K562 (cell line): ENCODE results near the gene PARD3B. TPM values are rescaled to one million over a fixed set of nuclear protein-coding genes. Genes with fewer than 3 reads are reported as not detected.
A peak's percentile ranks its signal among the peaks of the same experiment; 100 is the strongest.

Source experiments
- ATAC-seq: fragments of 200-7000 bp; cut with Tn5 transposase; 3 replicates; pipeline ENCODE4 v1.9.1; 2020; ENCODE audit warnings: moderate library complexity
- BruUV-seq: library from RNA; stranded (reverse); fragments of 400-500 nt; replicated peaks from 2 replicates; lab custom pipeline; 2021; lab: Mats Ljungman, UMichigan
- CTCF ChIA-PET: fragments of 300-600 bp; formaldehyde crosslinking; extraction: SDS; loops from one replicate; lab custom pipeline; 2021; ENCODE audit warnings: low intra/inter-chr PET ratio; lab: Yijun Ruan, JAX
- POLR2A ChIA-PET: fragments of 300-600, 350-650 bp; sonication (Branson Sonifier 250); formaldehyde crosslinking; extraction: SDS; loops from one replicate; lab custom pipeline; 2021; ENCODE audit warnings: antibody characterized with exemption, inconsistent platforms; lab: Yijun Ruan, JAX
- DNase-seq, 4 experiments: peaks; one replicate each; pipeline versions ENCODE4 v3.0.0 to v3.0.0-alpha.2; 2011 to 2018; ENCODE audit warnings: low spot score in 3 of 4, mixed read lengths in 3 of 4; ENCODE audit errors: extremely low read depth in 1 of 4
- FAIRE-seq: peaks from 2 replicates; lab custom pipeline; 2011; peaks lifted over from hg19 to GRCh38; lab: Jason Lieb, UNC
- H2AFZ ChIP-seq: 2 replicates; pipeline ENCODE4 v1.6.0; 2011; ENCODE audit warnings: low read depth, low read length, control low read depth, inconsistent platforms
- H3K27ac ChIP-seq: fragments of 200-600 bp; 3 replicates; pipeline ENCODE4 v1.8.0; 2011; ENCODE audit warnings: low read depth, mild to moderate bottlenecking, control low read depth, inconsistent platforms, low read length, moderate library complexity, mixed read lengths; ENCODE audit errors: extremely low read depth
- H3K27me3 ChIP-seq, 2 experiments: fragments of 300-600 bp in 1 of 2; 2 replicates in 1 of 2; 3 replicates in 1 of 2; pipeline versions ENCODE4 v1.6.0 to v1.8.0; 2011; ENCODE audit warnings: inconsistent platforms in 2 of 2, low read length in 2 of 2, mild to moderate bottlenecking in 1 of 2, mixed read lengths in 1 of 2, moderate library complexity in 1 of 2; ENCODE audit not compliant: control insufficient read depth in 2 of 2, insufficient read depth in 2 of 2
- H3K36me3 ChIP-seq: fragments of 300-600 bp; 3 replicates; pipeline ENCODE4 v1.8.0; 2011; ENCODE audit warnings: mild to moderate bottlenecking, low read length, inconsistent platforms; ENCODE audit not compliant: control insufficient read depth, insufficient read depth
- H3K4me1 ChIP-seq, 2 experiments: fragments of 200-600 bp in 1 of 2; replicated peaks in 1 of 2; 2 replicates in 1 of 2; 3 replicates in 1 of 2; pipeline versions ENCODE4 v1.5.1 to v1.8.0; 2011; ENCODE audit warnings: inconsistent platforms in 2 of 2, low read length in 2 of 2, mild to moderate bottlenecking in 1 of 2, mixed read lengths in 1 of 2, moderate library complexity in 1 of 2; ENCODE audit not compliant: control insufficient read depth in 2 of 2, insufficient read depth in 2 of 2
- H3K4me2 ChIP-seq: 2 replicates; pipeline ENCODE4 v1.6.1; 2011; ENCODE audit warnings: low read length, control low read depth, inconsistent platforms, mixed read lengths; ENCODE audit not compliant: insufficient read depth
- H3K4me3 ChIP-seq: fragments of 200-600 bp; sonication (generic), shearing (Covaris generic); 2 replicates; pipeline ENCODE4 v1.5.1; 2016; ENCODE audit warnings: control low read depth, inconsistent platforms
- H3K79me2 ChIP-seq: fragments of 200-600 bp; 3 replicates; pipeline ENCODE4 v1.8.0; 2011; ENCODE audit warnings: low read length, inconsistent platforms; ENCODE audit not compliant: control insufficient read depth, insufficient read depth
- H3K9ac ChIP-seq, 2 experiments: 2 replicates each; pipeline versions ENCODE4 v1.6.0 to v1.6.1; 2011; ENCODE audit warnings: low read depth in 2 of 2, low read length in 2 of 2, control low read depth in 1 of 2, inconsistent platforms in 1 of 2, mild to moderate bottlenecking in 1 of 2, mixed read lengths in 1 of 2; ENCODE audit not compliant: insufficient read depth in 1 of 2
- H3K9me1 ChIP-seq: one replicate; pipeline ENCODE4 v1.6.0; 2011; ENCODE audit warnings: inconsistent platforms, mild to moderate bottlenecking, low read length, moderate library complexity; ENCODE audit not compliant: control insufficient read depth, insufficient read depth
- H3K9me3 ChIP-seq: replicated peaks from 2 replicates; pipeline ENCODE4 v1.5.1; 2011; ENCODE audit warnings: low read depth, low read length, inconsistent platforms; ENCODE audit not compliant: control insufficient read depth, insufficient read depth
- H4K20me1 ChIP-seq: replicated peaks from 2 replicates; pipeline ENCODE4 v1.6.1; 2011; ENCODE audit warnings: low read length, inconsistent platforms, mixed read lengths; ENCODE audit not compliant: control insufficient read depth, insufficient read depth
- CBX3 ChIP-seq, 2 experiments: IDR thresholded peaks; 1 replicate in 1 of 2; 2 replicates in 1 of 2; pipeline ENCODE4 v1.6.1; 2012; ENCODE audit warnings: inconsistent platforms in 2 of 2, low read length in 2 of 2, borderline replicate concordance in 1 of 2, control low read depth in 1 of 2
- ESRRB ChIP-seq: fragments of 250-450 bp; sonication (Bioruptor Pico); IDR thresholded peaks from 2 replicates; pipeline ENCODE4 v1.5.0; 2020; ENCODE audit warnings: mild to moderate bottlenecking, moderate library complexity, borderline replicate concordance
- ETS1 ChIP-seq: conservative IDR thresholded peaks from 2 replicates; pipeline ENCODE4 v1.6.1; 2011; ENCODE audit warnings: low read depth, mild to moderate bottlenecking, low read length; ENCODE audit not compliant: control insufficient read depth
- FUS ChIP-seq: fragments of 200-400 bp; formaldehyde crosslinking; optimal IDR thresholded peaks from 2 replicates; pipeline ENCODE3; 2017; ENCODE audit warnings: low read depth, low read length
- IRF2 ChIP-seq: sonication (generic); formaldehyde crosslinking; IDR thresholded peaks from 2 replicates; pipeline ENCODE4 v1.8.1; 2022; ENCODE audit warnings: mild to moderate bottlenecking, missing genetic modification reagents
- NCOA4 ChIP-seq: fragments of 450-650 bp; IDR thresholded peaks from 2 replicates; pipeline ENCODE4 v1.6.1; 2018; ENCODE audit warnings: mild to moderate bottlenecking; ENCODE audit not compliant: partially characterized antibody
- PCBP1 ChIP-seq: fragments of 200-400 bp; formaldehyde crosslinking; IDR thresholded peaks from 2 replicates; pipeline ENCODE4 v1.6.1; 2018; ENCODE audit warnings: mild to moderate bottlenecking, low read depth, low read length; ENCODE audit not compliant: poor library complexity, severe bottlenecking
- PYGO2 ChIP-seq: fragments of 450-650 bp; IDR thresholded peaks from 2 replicates; pipeline ENCODE4 v1.6.1; 2016; ENCODE audit warnings: mild to moderate bottlenecking, missing genetic modification characterization, moderate library complexity, missing compliant biosample characterization
- RAD21 ChIP-seq, 2 experiments: fragments of 250-450 bp in 1 of 2; fragments of 450-650 bp in 1 of 2; sonication (Bioruptor Pico) in 1 of 2; formaldehyde crosslinking in 1 of 2; IDR thresholded peaks in 1 of 2; conservative IDR thresholded peaks in 1 of 2; 2 replicates each; pipeline versions ENCODE4 v1.4.0 to v1.8.0; 2020 to 2022; ENCODE audit warnings: mild to moderate bottlenecking in 2 of 2, moderate library complexity in 1 of 2
- RUNX1 ChIP-seq: sonication (generic); IDR thresholded peaks from 2 replicates; pipeline ENCODE4 v1.6.1; 2016; ENCODE audit warnings: antibody characterized with exemption, low read depth
- SAP30 ChIP-seq: fragments of 200-600 bp; sonication (generic); IDR thresholded peaks from 2 replicates; pipeline ENCODE4 v1.6.1; 2012; ENCODE audit warnings: borderline replicate concordance, low read depth, mild to moderate bottlenecking, moderate library complexity, low read length, control low read depth, inconsistent platforms; ENCODE audit not compliant: insufficient read depth, poor library complexity, severe bottlenecking
- SMARCB1 ChIP-seq: IDR thresholded peaks from 2 replicates; pipeline ENCODE4 v1.6.1; 2011; ENCODE audit warnings: improper control_type of control experiment, low read depth; ENCODE audit not compliant: insufficient read length
- SRSF9 ChIP-seq: fragments of 200-400 bp; formaldehyde crosslinking; IDR thresholded peaks from 2 replicates; pipeline ENCODE4 v1.6.1; 2017; ENCODE audit warnings: low read depth, low read length, borderline replicate concordance
- ZNF408 ChIP-seq: fragments of 250-450 bp; sonication (Bioruptor Pico); IDR thresholded peaks from 2 replicates; pipeline ENCODE4 v1.4.0; 2020; ENCODE audit warnings: low read depth, mild to moderate bottlenecking, moderate library complexity
- ZNF589 ChIP-seq: fragments of 200-800 bp; sonication (Bioruptor generic); IDR thresholded peaks from 2 replicates; pipeline ENCODE4 v1.6.1; 2016; ENCODE audit warnings: low read depth, missing genetic modification characterization, missing compliant biosample characterization
- WGBS: fragments of 100-300 bp; shearing (Covaris generic); methylation state at CpG from one replicate; pipeline ENCODE4 v1.1.6; 2016; ENCODE audit warnings: low coverage, mixed read lengths; ENCODE audit not compliant: insufficient coverage; ENCODE audit errors: missing lambda C conversion rate; 5-methylcytosine and 5-hydroxymethylcytosine counted together
- in situ Hi-C: fragments of 300-500 bp; cut with MboI; formaldehyde crosslinking; loops from 4 replicates; pipeline ENCODE4 v1.15.0; 2018; ENCODE audit warnings: inconsistent platforms, mixed read lengths
- intact Hi-C: fragments of 100-400 bp; cut with micrococcal nuclease; formaldehyde crosslinking; loops from 2 replicates; pipeline ENCODE4 v1.14.2; 2022
- polyA plus RNA-seq, 8 experiments: library from polyadenylated mRNA; depleted of rRNA in 4 of 8; stranded (reverse) in 5 of 8; unstranded in 3 of 8; fragments of >200 nt; fragmentation: Nextera tagmentation in 2 of 8; fragmentation: Illumina TruSeq in 1 of 8; extraction: Ambion mirVana in 2 of 8; extraction: Trizol in 1 of 8; gene quantifications; 2 replicates each; pipeline versions ENCODE4 v1.2.1 to v1.2.3, GENCODE V29; 2011 to 2014; ENCODE audit warnings: inconsistent platforms in 1 of 8, missing spikeins in 1 of 8
- total RNA-seq, 7 experiments: library from RNA; depleted of rRNA in 6 of 7; stranded (reverse); fragments of >200 nt in 6 of 7; fragmentation: Illumina TruSeq in 2 of 7; extraction: Trizol in 2 of 7; gene quantifications; 2 replicates each; pipeline versions ENCODE4 v1.2.1 to v1.2.3, GENCODE V29; 2011 to 2021; ENCODE audit warnings: low replicate concordance in 1 of 7
- TF ChIP-seq, protein P1 (sequence below): fragments of 200-800 bp; sonication (Bioruptor generic); IDR thresholded peaks from 2 replicates; pipeline ENCODE4 v1.6.1; 2017; ENCODE audit warnings: missing genetic modification characterization, missing compliant biosample characterization

Gene PARD3B
- total and polyA plus RNA-seq, 9 of the 15 experiments (the other 6 are each of a cell fraction or from before 2014, with no cell fraction given), result 0.15 to 3.0 (median 1.1) TPM

DNA sequence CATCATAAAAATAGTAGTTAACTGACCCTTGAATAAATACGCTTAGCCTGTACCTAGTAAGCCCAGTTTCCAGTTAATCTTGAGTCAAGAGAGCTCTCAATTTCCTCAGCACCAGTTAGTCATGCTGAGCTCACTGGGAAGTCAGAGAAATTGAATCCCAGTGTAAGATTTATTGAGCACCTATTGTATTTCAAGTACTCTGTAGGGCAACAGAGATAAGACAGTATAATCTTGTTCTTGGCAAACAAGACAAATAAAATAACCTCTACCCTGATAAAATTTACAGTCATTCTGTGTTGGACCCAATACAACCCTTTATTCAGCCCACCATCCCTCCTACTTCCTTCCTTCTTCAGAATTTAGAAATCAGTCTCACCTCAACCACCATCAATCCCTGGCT, 1065.2 kb downstream of the PARD3B start (continued):
- TF ChIP-seq, protein P1, sequence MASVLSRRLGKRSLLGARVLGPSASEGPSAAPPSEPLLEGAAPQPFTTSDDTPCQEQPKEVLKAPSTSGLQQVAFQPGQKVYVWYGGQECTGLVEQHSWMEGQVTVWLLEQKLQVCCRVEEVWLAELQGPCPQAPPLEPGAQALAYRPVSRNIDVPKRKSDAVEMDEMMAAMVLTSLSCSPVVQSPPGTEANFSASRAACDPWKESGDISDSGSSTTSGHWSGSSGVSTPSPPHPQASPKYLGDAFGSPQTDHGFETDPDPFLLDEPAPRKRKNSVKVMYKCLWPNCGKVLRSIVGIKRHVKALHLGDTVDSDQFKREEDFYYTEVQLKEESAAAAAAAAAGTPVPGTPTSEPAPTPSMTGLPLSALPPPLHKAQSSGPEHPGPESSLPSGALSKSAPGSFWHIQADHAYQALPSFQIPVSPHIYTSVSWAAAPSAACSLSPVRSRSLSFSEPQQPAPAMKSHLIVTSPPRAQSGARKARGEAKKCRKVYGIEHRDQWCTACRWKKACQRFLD (CRISPR knock-in tag), result no peak
- TF ChIP-seq PYGO2 (no peak), CBX3 (IDR thresholded peaks at IDR 0.05; ENCODE audit: borderline replicate concordance in 1 of 2, low read length in 2 of 2) (no peak), ESRRB (CRISPR knock-in tag) (no peak), SMARCB1 (no peak), ZNF408 (no peak)
- TF ChIP-seq, all 486 proteins: peak for 0

GRCh38 chr2:205612636-205613035, 1067.4 kb downstream of the PARD3B start:
- H3K4me1 ChIP-seq, result no peaks in the 10 kb centered on the region; a peak in 2 of 5 replicates
- POLR2A ChIA-PET, result no interaction called here
- no peaks in the 10 kb centered on the region for H3K9me1 ChIP-seq
- no peaks in the 10 kb centered on the region for H3K79me2 ChIP-seq
- no peak overlapping the region for H3K4me3 ChIP-seq
- no peak overlapping the region for H3K27ac ChIP-seq
- peaks cover 0 to 6% of the 10 kb centered on the region in 2 experiments; a peak in 1 of 5 replicates for H3K27me3 ChIP-seq
- WGBS, result 0% methylated on average over 4 of the region's 4 CpGs
- intact Hi-C loops, result no loop called here
- BruUV-seq, result no TSS peak
- ATAC-seq, result peak; percentile 71
- no peak overlapping the region for H3K9ac ChIP-seq
- H3K36me3 ChIP-seq, result no peaks in the 10 kb centered on the region
- DNase-seq, result peak; percentile 27 to 57 (median 42)
- in situ Hi-C loops, result no loop called here
- CTCF ChIA-PET, result no interaction called here
- no peak overlapping the region for H3K4me2 ChIP-seq
- no peaks in the 10 kb centered on the region for H3K9me3 ChIP-seq
- H4K20me1 ChIP-seq, result no peaks in the 10 kb centered on the region
- peak; percentile 40 for FAIRE-seq
- H2AFZ ChIP-seq, result no peak overlapping the region
- TF ChIP-seq PCBP1 (no peak), ZNF589 (no peak), SRSF9 (no peak), RUNX1 (no peak), FUS (no peak), NCOA4 (no peak), RAD21 (CRISPR knock-in tag; conservative IDR thresholded peaks at IDR 0.05 in 1 of 2, IDR thresholded peaks at IDR 0.05 in 1 of 2) (no peak), SAP30 (no peak), IRF2 (CRISPR knock-in tag) (no peak), ETS1 (no peak)
